NCI-H2107 (cell line): ENCODE results near the gene ZBP1.

ENCODE experiments used
- DNase-seq: peaks from one replicate; lab custom pipeline; 2025; lab: John Stamatoyannopoulos, UW

The ZBP1 gene

DNA sequence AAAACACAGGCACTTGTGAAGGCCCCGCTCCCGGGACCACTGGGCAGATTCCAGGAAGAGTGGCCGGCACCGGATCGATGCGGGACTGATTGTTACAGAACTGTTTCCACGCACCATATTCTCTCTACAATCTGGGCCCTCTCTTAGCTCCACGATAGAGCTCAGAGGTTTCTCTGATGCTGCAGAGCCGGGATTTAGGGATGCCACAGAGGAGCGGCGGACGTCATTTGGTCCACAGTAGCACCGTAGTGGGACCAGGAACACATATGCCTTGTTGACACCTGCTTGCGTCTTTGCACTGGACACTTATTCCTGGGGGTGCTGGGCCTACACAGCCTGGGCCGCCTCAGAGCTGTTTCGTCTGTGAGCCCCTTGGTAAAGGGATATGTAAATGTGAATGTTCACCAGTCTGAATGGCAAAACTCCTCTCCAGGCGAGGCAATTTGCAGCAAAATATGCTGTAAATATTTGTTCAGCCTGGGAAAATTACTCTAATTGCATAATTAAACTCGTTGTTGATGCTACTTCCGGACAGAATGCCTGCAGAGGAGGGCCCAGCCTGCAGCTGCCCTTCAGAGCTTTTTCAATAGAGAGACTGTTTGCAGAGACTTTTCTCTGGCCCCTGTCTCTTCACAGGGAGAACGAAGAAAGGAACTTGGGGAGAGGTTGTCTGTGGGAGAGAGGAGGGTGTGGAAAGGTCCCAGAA, 49.9 kb downstream of the ZBP1 start:
- DNase-seq: no peak

DNA sequence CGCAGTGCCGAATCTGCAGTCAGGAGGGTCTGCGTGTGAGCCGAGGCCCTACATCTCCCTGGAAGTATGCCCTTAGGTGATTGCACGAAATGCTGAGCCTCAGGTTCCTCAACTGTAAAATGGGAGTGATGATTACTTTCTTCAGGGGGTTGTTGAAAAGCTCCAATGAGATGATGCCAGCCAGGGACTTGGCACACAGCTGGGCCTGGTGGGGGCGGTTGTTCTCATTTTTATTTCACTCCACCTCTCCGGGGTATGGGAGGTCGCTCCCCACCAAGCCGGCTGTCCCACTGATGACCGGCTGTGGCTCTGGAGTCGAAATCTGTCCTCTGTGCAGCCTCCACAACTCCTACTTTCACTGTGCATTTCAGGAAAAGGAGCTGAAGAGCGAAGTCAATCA, 51.3 kb downstream of the ZBP1 start:
- no peak for DNase-seq

GRCh38 chr20:57568088-57568896, 51.9 kb downstream of the ZBP1 start:
- DNase-seq: no peak

DNA sequence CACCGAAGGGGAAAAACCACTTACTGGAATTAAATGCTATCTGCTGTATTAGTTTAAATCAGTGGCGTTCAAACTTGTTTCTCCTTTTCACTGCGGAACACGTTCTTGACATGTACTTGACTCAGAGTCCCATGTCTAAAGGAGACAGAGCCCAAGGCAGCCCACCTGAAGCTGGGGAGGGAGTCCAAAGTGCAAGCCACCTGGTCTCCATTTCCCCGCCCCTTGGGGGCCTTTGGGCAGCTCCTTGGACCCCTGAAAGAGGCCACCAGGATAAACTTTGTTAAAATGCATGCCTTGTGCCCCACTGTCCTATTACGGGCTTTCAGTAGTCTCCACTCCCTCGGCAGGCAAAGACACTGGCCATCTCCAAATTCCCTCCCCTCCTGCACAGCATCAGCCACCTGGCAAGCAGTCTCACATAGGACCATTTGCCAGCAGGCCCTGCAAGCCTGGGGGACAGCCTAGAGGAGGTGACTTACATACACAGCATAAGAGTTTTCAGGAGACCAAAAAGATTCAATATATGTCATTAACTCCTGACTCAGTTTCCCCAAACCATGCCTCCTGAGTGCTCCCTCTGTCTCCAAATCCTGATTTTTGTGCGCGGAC, 52.7 kb downstream of the ZBP1 start:
- DNase-seq: no peak

GRCh38 chr20:57566803-57567459, 53.3 kb downstream of the ZBP1 start:
- no peak for DNase-seq

- DNase-seq: no peak
Observed at GRCh38 chr20:57566399-57566798, 53.8 kb downstream of the ZBP1 start.

DNA sequence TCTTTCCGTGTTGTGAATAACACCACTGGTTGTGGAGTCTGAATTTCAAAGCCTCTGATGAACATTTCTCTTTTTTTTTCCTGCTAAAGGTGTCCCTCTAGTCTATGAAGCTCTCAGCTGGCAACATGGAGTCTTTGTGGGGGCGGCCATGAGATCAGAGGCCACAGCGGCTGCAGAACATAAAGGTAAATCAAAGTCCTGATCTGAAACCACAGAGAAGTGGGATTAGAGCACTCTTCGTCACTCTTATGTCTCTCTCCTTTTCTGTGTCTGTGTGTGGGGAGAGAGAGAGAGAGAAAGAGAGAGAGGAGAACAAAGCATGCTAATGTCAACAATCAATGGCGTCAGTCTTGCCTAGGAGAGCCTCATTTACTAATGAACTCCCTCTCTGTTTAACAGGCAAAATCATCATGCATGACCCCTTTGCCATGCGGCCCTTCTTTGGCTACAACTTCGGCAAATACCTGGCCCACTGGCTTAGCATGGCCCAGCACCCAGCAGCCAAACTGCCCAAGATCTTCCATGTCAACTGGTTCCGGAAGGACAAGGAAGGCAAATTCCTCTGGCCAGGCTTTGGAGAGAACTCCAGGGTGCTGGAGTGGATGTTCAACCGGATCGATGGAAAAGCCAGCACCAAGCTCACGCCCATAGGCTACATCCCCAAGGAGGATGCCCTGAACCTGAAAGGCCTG, 55.1 kb downstream of the ZBP1 start:
- no peak for DNase-seq

GRCh38 chr20:57564180-57564802, 55.9 kb downstream of the ZBP1 start:
- DNase-seq: no peak

DNA sequence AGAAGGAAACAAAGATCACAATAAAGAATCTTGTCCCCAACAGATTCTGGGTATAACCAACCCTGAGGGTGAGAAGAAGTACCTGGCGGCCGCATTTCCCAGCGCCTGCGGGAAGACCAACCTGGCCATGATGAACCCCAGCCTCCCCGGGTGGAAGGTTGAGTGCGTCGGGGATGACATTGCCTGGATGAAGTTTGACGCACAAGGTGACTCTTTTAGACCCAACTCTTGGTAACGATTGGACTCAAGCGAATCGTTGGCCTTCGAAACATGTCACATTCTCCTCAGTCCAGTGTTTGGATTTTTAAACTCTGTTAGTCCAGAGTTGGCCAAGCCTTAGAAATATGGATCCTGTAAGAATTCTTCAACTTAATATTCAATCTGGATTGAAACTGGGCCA, 56.7 kb downstream of the ZBP1 start:
- DNase-seq: no peak

- DNase-seq: no peak
Observed at GRCh38 chr20:57562541-57563465, 57.4 kb downstream of the ZBP1 start.

GRCh38 chr20:57561356-57562279, 58.6 kb downstream of the ZBP1 start:
- DNase-seq: no peak

DNA sequence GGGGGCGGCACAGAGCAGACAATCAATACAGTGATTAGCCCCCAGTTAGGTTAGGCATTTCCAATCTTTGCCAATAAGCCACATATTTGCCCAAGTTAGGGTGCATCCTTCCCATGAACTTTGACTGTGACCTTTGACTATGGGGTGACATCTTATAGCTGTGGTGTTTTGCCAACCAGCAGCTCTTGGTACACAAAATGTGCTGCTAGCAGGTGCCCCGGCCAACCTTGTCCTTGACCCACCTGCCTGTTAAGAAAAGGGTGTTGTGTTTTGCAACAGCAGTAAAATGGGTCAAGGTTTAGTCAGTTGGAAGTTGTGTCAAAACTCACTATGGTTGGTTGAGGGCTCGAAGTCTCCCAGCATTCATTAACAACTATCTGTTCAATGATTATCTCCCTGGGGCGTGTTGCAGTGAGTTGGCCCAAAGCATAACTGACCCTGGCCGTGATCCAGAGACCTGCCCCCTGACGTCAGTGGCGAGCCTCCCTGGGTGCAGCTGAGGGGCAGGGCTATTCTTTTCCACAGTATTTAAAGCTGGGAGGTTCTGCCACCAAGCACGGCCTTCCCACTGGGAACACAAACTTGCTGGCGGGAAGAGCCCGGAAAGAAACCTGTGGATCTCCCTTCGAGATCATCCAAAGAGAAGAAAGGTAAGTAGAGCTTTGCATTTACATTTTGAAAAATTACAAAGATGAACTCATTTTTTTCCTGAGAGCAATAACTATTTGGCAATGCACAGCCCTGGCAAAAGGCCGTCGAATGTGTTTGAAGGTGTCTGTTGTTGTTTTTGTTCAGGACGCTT, 59.5 kb downstream of the ZBP1 start, which contains the start of gene PCK1:
PCK1 (plus strand) TSS at position 557 of the 802 bp plus-strand sequence. CDS start 302 bp downstream, outside the sequence.
- DNase-seq: no peak

DNA sequence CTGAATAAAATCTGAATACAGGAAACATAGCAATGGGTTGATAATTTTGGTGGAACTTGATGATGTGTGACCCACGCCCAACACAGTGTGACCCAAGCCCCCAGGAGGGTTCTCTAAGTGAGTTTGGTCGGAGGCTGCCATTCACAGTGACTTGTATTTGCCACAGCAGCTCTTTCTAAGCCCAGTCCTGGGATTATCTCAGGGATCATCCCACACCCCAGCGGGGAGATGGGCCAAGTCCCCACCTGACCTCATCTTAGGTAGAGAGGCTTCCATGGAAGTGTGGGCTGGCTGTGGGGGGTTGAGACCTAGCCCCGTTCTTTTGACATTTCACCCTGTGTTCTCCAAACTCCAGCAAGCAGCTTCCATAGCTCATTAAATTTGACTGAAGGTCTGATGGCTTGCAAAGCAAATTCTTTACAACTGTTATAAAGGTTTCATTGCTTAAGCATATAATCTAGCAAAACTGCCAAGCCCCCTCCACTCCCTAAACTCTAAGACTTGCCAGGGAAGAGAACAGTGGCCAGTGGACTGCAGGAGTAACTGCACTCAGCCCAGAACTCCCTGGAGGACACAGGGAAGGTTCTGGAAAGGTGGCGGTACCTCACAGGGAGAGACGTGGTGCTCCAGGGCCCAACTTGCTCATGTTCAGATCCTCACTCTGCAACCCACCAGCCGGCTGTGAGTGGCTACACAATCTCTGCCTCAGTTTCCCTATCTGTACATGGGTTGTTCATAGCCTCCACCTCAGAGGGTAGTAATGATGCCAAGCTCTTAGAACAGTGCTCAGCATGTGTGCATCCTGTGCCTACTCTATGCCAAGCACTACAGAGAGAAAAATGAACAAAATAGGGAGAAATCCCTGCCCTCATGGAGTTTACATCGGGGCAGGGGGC, 60.3 kb downstream of the ZBP1 start:
- no peak for DNase-seq

- no peak for DNase-seq
Observed at GRCh38 chr20:57559289-57559634, 61.0 kb downstream of the ZBP1 start.

GRCh38 chr20:57558614-57559288, 61.5 kb downstream of the ZBP1 start:
- no peak for DNase-seq

DNA sequence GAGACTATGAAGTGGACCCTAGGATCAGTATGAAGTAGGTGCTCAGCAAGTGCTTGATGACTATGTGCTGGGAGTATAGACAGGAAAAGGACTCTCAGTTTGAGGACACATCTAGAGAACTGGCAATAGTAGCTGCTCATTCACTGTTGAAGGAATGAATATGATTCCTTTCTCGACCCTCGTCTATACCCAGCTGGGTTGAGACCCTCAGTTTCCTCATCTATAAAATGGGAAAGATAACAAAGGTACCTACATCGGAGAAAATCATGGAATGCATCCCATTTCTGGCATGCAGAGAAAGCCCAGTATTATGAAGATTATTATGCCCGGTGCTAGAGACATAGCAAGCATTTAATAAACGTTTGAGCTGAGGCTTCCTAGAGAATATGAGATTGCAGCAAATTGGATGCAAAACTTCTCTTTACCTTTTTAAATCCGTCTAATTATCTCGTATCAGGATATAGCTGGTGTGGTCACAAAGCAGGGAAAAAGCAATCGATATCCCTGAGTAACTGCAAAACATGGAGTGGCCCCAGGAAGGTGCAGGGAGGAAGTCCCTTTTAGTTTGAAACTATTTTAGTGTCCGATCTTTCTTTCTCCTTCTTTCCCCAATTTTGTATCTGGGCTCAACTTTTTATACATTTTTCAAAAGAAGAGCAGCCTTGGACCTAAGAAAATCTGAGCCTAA, 62.2 kb downstream of the ZBP1 start:
- no peak for DNase-seq
